Stomach (tissue), 4 donors: ENCODE data around the gene MPC2.

Experiments used
- CTCF ChIP-seq, 7 experiments: fragments of 450-650 bp in 4 of 7; fragments of 200-600 bp in 3 of 7; sonication (generic) in 3 of 7; IDR thresholded peaks; one replicate each; pipeline ENCODE4 v1.5.1; 2016 to 2019; ENCODE audit warnings: antibody characterized with exemption in 7 of 7, control low read depth in 2 of 7, mild to moderate bottlenecking in 1 of 7
- EP300 ChIP-seq: sonication (generic); formaldehyde crosslinking; IDR thresholded peaks from one replicate; pipeline ENCODE4 v1.6.1; 2017; ENCODE audit warnings: antibody characterized with exemption
- POLR2A ChIP-seq, 4 donors: fragments of 450-650 bp; IDR thresholded peaks; one replicate each; pipeline ENCODE4 v1.6.1; 2016; ENCODE audit warnings: antibody characterized with exemption in 4 of 4, control low read depth in 2 of 4, mild to moderate bottlenecking in 1 of 4, moderate library complexity in 1 of 4
- POLR2AphosphoS5 ChIP-seq, 3 donors: sonication (generic); formaldehyde crosslinking; IDR thresholded peaks; one replicate each; pipeline ENCODE4 v1.6.1; 2016; ENCODE audit warnings: antibody characterized with exemption in 3 of 3

GRCh38 chr1:167904652-167905130 lies 32.2 kb downstream of the MPC2 start:
- TF ChIP-seq POLR2AphosphoS5 (IDR thresholded peaks at IDR 0.05) = no peak
- no peak for TF ChIP-seq POLR2A (IDR thresholded peaks at IDR 0.05)
- no peak for TF ChIP-seq CTCF (IDR thresholded peaks at IDR 0.05)
- no peak for TF ChIP-seq EP300
